Central memory CD8-positive, alpha-beta T cell (primary cell): ENCODE measurements around the gene SLFN12.

ENCODE experiments used
- ATAC-seq: fragments of 150-1000 bp; cut with Tn5 transposase; replicated peaks from 2 replicates; pipeline ENCODE4 v1.10.0; 2022; ENCODE audit warnings: mild to moderate bottlenecking, moderate FRiP score, moderate number of reproducible peaks; ENCODE audit not compliant: poor library complexity, severe bottlenecking; ENCODE audit errors: extremely low read depth
- DNase-seq, 2 donors: peaks; one replicate each; pipeline ENCODE4 v3.0.0; 2021; ENCODE audit warnings: low spot score in 2 of 2
- H3K27ac Mint-ChIP-seq: one replicate; pipeline ENCODE4 v1.8.0; 2022; ENCODE audit warnings: low read depth, mild to moderate bottlenecking, moderate library complexity, mixed read lengths
- H3K27me3 Mint-ChIP-seq: one replicate; pipeline ENCODE4 v1.8.0; 2022; ENCODE audit warnings: mixed read lengths
- H3K36me3 Mint-ChIP-seq: one replicate; pipeline ENCODE4 v1.8.0; 2022; ENCODE audit warnings: mild to moderate bottlenecking, moderate library complexity, mixed read lengths; ENCODE audit not compliant: insufficient read depth
- H3K4me1 Mint-ChIP-seq: one replicate; pipeline ENCODE4 v1.8.0; 2022; ENCODE audit warnings: mixed read lengths
- H3K4me3 Mint-ChIP-seq: one replicate; pipeline ENCODE4 v1.8.0; 2022; ENCODE audit warnings: mild to moderate bottlenecking, moderate library complexity, mixed read lengths
- H3K9me3 Mint-ChIP-seq: one replicate; pipeline ENCODE4 v1.8.0; 2022; ENCODE audit warnings: mixed read lengths

SLFN12 gene

DNA sequence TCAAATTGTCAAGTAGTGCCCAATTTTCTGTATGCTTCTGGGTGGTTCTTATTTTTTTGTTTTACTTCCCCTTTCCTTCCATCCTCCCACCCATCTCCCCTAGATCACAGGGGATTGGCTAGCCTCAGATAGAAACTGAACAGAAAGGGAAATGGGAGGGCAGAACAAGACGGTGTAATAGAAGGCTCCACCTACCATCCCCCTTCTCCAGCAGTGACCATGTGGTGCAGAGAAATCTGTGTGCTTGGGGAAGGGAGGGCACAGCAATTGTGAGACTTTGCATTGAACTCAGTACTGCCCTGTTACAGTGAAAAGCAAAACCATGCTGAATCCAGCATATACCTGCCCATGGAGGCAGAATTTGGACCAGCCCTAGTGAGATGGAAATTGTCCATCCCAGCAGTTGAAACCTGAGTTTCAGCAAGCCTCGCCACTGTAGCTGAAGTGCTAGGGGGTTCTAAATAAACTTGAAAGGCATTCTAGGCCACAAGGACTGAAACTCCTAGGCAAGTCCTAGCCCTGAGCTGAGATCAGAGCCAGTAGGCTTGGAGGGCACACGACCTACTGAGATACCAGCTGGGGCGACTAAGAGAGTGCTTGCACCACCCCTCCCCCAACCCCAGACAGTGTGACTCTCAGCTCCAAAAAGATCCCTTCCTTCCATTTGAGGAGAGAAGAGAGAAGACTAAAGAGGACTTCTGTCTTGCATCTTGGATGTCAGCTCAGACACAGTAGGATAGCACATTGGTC is 64.0 kb downstream of the SLFN12 start:
- Mint-ChIP-seq H3K27ac (peak overlapping the region; percentile 30), H3K4me1 (peaks cover 80% of the 10 kb centered on the region), H3K4me3 (peak overlapping the region; percentile 50), H3K36me3 (peaks cover 7% of the 10 kb centered on the region), H3K27me3 (no peaks in the 10 kb centered on the region), H3K9me3 (peaks cover 10% of the 10 kb centered on the region)
- ATAC-seq, result peak; percentile 92
- peak in 1 of 2 donors; percentile 45 for DNase-seq

GRCh38 chr17:35361027-35361426 is 71.3 kb downstream of the SLFN12 start:
- Mint-ChIP-seq H3K4me3 (no peak overlapping the region), H3K27me3 (no peaks in the 10 kb centered on the region), H3K4me1 (peaks cover 51% of the 10 kb centered on the region), H3K9me3 (no peaks in the 10 kb centered on the region), H3K36me3 (peaks cover 40% of the 10 kb centered on the region), H3K27ac (no peak overlapping the region)
- ATAC-seq (no peak), DNase-seq (no peak)
